B cell (primary cell): ENCODE results near the gene ZYG11A. TPM values are rescaled to one million over a fixed set of nuclear protein-coding genes. Genes with fewer than 3 reads are reported as not detected.

ENCODE experiments used
- ATAC-seq: fragments of 200-7000 bp; cut with Tn5 transposase; one replicate; pipeline ENCODE4 v1.10.0; 2021; ENCODE audit warnings: low read depth, mild to moderate bottlenecking, moderate number of reproducible peaks, moderate library complexity
- CTCF ChIA-PET: fragments of 350-600 bp; sonication (Branson Sonifier 250); formaldehyde crosslinking; loops from one replicate; lab custom pipeline; 2021; ENCODE audit warnings: antibody characterized with exemption, inconsistent platforms; lab: Charles Lee
- POLR2A ChIA-PET: fragments of 350-600 bp; sonication (Branson Sonifier 250); formaldehyde crosslinking; loops from one replicate; lab custom pipeline; 2021; ENCODE audit warnings: antibody characterized with exemption; lab: Charles Lee
- DNase-seq: peaks from one replicate; pipeline ENCODE4 v3.0.0; 2013
- H2AFZ ChIP-seq: 2 replicates; pipeline ENCODE4 v1.6.1; 2012; ENCODE audit warnings: mild to moderate bottlenecking, low read depth, low read length; ENCODE audit not compliant: insufficient read depth, poor library complexity, severe bottlenecking
- H3K27ac ChIP-seq, 2 donors: 1 replicate in 1 of 2; 2 replicates in 1 of 2; pipeline ENCODE4 v1.5.1; 2012 to 2013; ENCODE audit warnings: low read length in 2 of 2, mild to moderate bottlenecking in 2 of 2, moderate library complexity in 1 of 2
- H3K27me3 ChIP-seq, 4 experiments: fragments of 200-600 bp in 1 of 4; sonication (generic) in 1 of 4; replicated peaks in 1 of 4; 1 replicate in 2 of 4; 2 replicates in 2 of 4; pipeline versions ENCODE4 v1.6.1 to v1.7.0; 2013 to 2016; ENCODE audit warnings: low read length in 3 of 4, mild to moderate bottlenecking in 2 of 4, mixed read lengths in 1 of 4, moderate library complexity in 1 of 4; ENCODE audit not compliant: insufficient read depth in 4 of 4, control insufficient read depth in 3 of 4; ENCODE audit errors: control extremely low read depth in 1 of 4
- H3K36me3 ChIP-seq, 2 experiments: replicated peaks in 1 of 2; 1 replicate in 1 of 2; 2 replicates in 1 of 2; pipeline versions ENCODE4 v1.6.1 to v1.7.1; 2013; ENCODE audit warnings: low read length in 1 of 2; ENCODE audit not compliant: insufficient read depth in 2 of 2, control insufficient read depth in 1 of 2; ENCODE audit errors: control extremely low read depth in 1 of 2, extremely low read depth in 1 of 2
- H3K4me1 ChIP-seq, 2 donors: fragments of 200-600 bp in 1 of 2; sonication (generic) in 1 of 2; 1 replicate in 1 of 2; 2 replicates in 1 of 2; pipeline versions ENCODE4 v1.5.1 to v1.6.1; 2013 to 2017; ENCODE audit warnings: low read length in 2 of 2; ENCODE audit not compliant: control insufficient read depth in 2 of 2, insufficient read depth in 2 of 2
- H3K4me2 ChIP-seq: replicated peaks from 2 replicates; pipeline ENCODE3; 2012; ENCODE audit warnings: mild to moderate bottlenecking, low read depth, low read length; ENCODE audit not compliant: poor library complexity, severe bottlenecking
- H3K4me3 ChIP-seq, 5 experiments: fragments of 200-600 bp in 1 of 5; sonication (generic) in 1 of 5; 1 replicate in 3 of 5; 2 replicates in 2 of 5; pipeline versions ENCODE4 v1.5.1 to v1.7.0; 2011 to 2016; ENCODE audit warnings: low read length in 4 of 5, mild to moderate bottlenecking in 4 of 5, low read depth in 2 of 5, control low read depth in 1 of 5, moderate library complexity in 1 of 5; ENCODE audit not compliant: insufficient read depth in 1 of 5; ENCODE audit errors: control extremely low read depth in 1 of 5, extremely low read depth in 1 of 5
- H3K79me2 ChIP-seq: fragments of 200-600 bp; sonication (generic); one replicate; pipeline ENCODE4 v1.6.0; 2016; ENCODE audit warnings: low read length; ENCODE audit not compliant: control insufficient read depth, insufficient read depth
- H3K9ac ChIP-seq: fragments of 200-600 bp; sonication (generic); 2 replicates; pipeline ENCODE4 v1.6.1; 2017; ENCODE audit warnings: mild to moderate bottlenecking, low read length, moderate library complexity
- H3K9me3 ChIP-seq, 3 donors: one replicate each; pipeline versions ENCODE4 v1.6.1 to v1.7.1; 2013; ENCODE audit warnings: low read length in 2 of 3; ENCODE audit not compliant: control insufficient read depth in 2 of 3, insufficient read depth in 1 of 3; ENCODE audit errors: control extremely low read depth in 1 of 3
- H4K20me1 ChIP-seq: 2 replicates; pipeline ENCODE4 v1.6.0; 2012; ENCODE audit warnings: mild to moderate bottlenecking, low read length; ENCODE audit not compliant: insufficient read depth, control insufficient read depth, poor library complexity, severe bottlenecking
- H3K27ac Mint-ChIP-seq: one replicate; pipeline ENCODE4 v1.8.0; 2021; ENCODE audit warnings: mixed read lengths
- H3K27me3 Mint-ChIP-seq: one replicate; pipeline ENCODE4 v1.8.0; 2021; ENCODE audit warnings: mixed read lengths
- H3K4me1 Mint-ChIP-seq: one replicate; pipeline ENCODE4 v1.8.0; 2021; ENCODE audit warnings: mixed read lengths
- H3K4me3 Mint-ChIP-seq: one replicate; pipeline ENCODE4 v1.8.0; 2021; ENCODE audit warnings: mixed read lengths
- H3K9me3 Mint-ChIP-seq: one replicate; pipeline ENCODE4 v1.8.0; 2022; ENCODE audit warnings: mixed read lengths; ENCODE audit not compliant: insufficient read depth
- CTCF ChIP-seq: fragments of 200-600 bp; IDR thresholded peaks from one replicate; pipeline ENCODE4 v1.8.0; 2022; ENCODE audit warnings: antibody characterized with exemption, mild to moderate bottlenecking
- EZH2 ChIP-seq: IDR thresholded peaks from 2 replicates; pipeline ENCODE4 v1.6.1; 2012; ENCODE audit warnings: borderline replicate concordance, low read depth, mild to moderate bottlenecking, moderate library complexity, low read length; ENCODE audit not compliant: insufficient read depth, poor library complexity, severe bottlenecking
- WGBS: methylation state at CpG from one replicate; pipeline ENCODE4 v1.1.5; 2013; ENCODE audit warnings: missing lambda C conversion rate; ENCODE audit not compliant: insufficient coverage; 5-methylcytosine and 5-hydroxymethylcytosine counted together
- intact Hi-C: fragments of 100-400 bp; cut with micrococcal nuclease; formaldehyde crosslinking; loops from one replicate; pipeline ENCODE4 v1.10.0; 2022
- polyA plus RNA-seq: library from polyadenylated mRNA; depleted of rRNA; stranded (reverse); fragments of >200 nt; gene quantifications from 2 replicates; pipeline ENCODE4 v1.2.3, GENCODE V29; 2012
- total RNA-seq, 2 donors: library from RNA; stranded (reverse); fragments of 120-200 nt in 1 of 2; gene quantifications; 1 replicate in 1 of 2; 2 replicates in 1 of 2; pipeline versions ENCODE4 v1.2.3 to v1.2.4, GENCODE V29; 2013 to 2022

Gene ZYG11A
- total and polyA plus RNA-seq, 2 donors (not counting 1 experiment from before 2014, with no cell fraction given), result 0.24 to 1.5 TPM

GRCh38 chr1:52825868-52826267 is 16.7 kb upstream of the ZYG11A start:
- Histone ChIP-seq H3K4me3 (no peak overlapping the region), H3K27ac (no peak overlapping the region), H3K9ac (no peak overlapping the region), H2AFZ (no peak overlapping the region), H3K9me3 (no peaks in the 10 kb centered on the region), H3K4me1 (no peaks in the 10 kb centered on the region), H3K79me2 (no peaks in the 10 kb centered on the region), H3K27me3 (no peaks in the 10 kb centered on the region), H3K4me2 (no peak overlapping the region), H4K20me1 (no peaks in the 10 kb centered on the region), H3K36me3 (peaks cover 2 to 5% of the 10 kb centered on the region in 2 experiments)
- ChIA-PET CTCF (interaction anchor here (0.7 to 1.7 kb wide), 2 partner anchors 17 to 126 kb away, joined by 3 to 8 read pairs; partner anchors contain the start of gene ZYG11A), POLR2A (no interaction called here)
- TF ChIP-seq EZH2 (no peak), CTCF (peak; percentile 39)
- Mint-ChIP-seq H3K4me3 (no peak overlapping the region), H3K4me1 (no peaks in the 10 kb centered on the region), H3K27ac (no peak overlapping the region), H3K27me3 (no peaks in the 10 kb centered on the region), H3K9me3 (no peaks in the 10 kb centered on the region)
- DNase-seq, result peak; percentile 13
- no peak for ATAC-seq
- intact Hi-C loops, result no loop called here
- WGBS, result no CpG with 5 or more reads among the region's 1 CpG

- Histone ChIP-seq H3K36me3 (no peaks in the 10 kb centered on the region), H3K27ac (no peak overlapping the region), H3K9me3 (no peaks in the 10 kb centered on the region), H3K4me2 (no peak overlapping the region), H3K79me2 (no peaks in the 10 kb centered on the region), H3K4me3 (no peak overlapping the region), H2AFZ (no peak overlapping the region), H3K4me1 (no peaks in the 10 kb centered on the region), H3K27me3 (peaks cover 0 to 4% (median 0%) of the 10 kb centered on the region in 4 experiments), H3K9ac (no peak overlapping the region), H4K20me1 (no peaks in the 10 kb centered on the region)
- POLR2A ChIA-PET, result no interaction called here
- intact Hi-C loops, result no loop called here
- H3K27ac Mint-ChIP-seq, result no peak overlapping the region
- 100% methylated on average over 3 of the region's 3 CpGs for WGBS
- H3K4me1 Mint-ChIP-seq, result no peaks in the 10 kb centered on the region
- ATAC-seq (no peak), DNase-seq (no peak)
- no peak overlapping the region for H3K4me3 Mint-ChIP-seq
- CTCF ChIA-PET, result no interaction called here
- TF ChIP-seq CTCF, result no peak
- peaks cover 6% of the 10 kb centered on the region for H3K27me3 Mint-ChIP-seq
- no peaks in the 10 kb centered on the region for H3K9me3 Mint-ChIP-seq
Measured at GRCh38 chr1:52834798-52835197, 7.8 kb upstream of the ZYG11A start.
